Panc1 (cell line): Measurements from ENCODE around the gene FGD2. TPM values are rescaled to one million over a fixed set of nuclear protein-coding genes. Genes with fewer than 3 reads are reported as not detected.

Experiments
- ATAC-seq: fragments of 200-7000 bp; cut with Tn5 transposase; 2 replicates; pipeline ENCODE4 v1.9.1; 2020; ENCODE audit warnings: mild to moderate bottlenecking, moderate library complexity
- BruUV-seq: library from RNA; stranded (reverse); fragments of 400-500 nt; replicated peaks from 2 replicates; lab custom pipeline; 2021; lab: Mats Ljungman, UMichigan
- CTCF ChIA-PET: fragments of 300-600 bp; sonication (Branson Sonifier 250); formaldehyde crosslinking; loops from one replicate; lab custom pipeline; 2022; ENCODE audit warnings: antibody characterized with exemption; lab: Charles Lee
- POLR2A ChIA-PET: fragments of 300-600 bp; sonication (Branson Sonifier 250); formaldehyde crosslinking; loops from one replicate; lab custom pipeline; 2022; ENCODE audit warnings: antibody characterized with exemption; lab: Charles Lee
- DNase-seq: peaks from one replicate; pipeline ENCODE4 v3.0.0-alpha.2; 2010; ENCODE audit warnings: low read depth, low spot score
- H3K27ac ChIP-seq: 2 replicates; pipeline ENCODE4 v1.5.1; 2011; ENCODE audit warnings: mild to moderate bottlenecking, low read length, inconsistent platforms
- H3K27me3 ChIP-seq: fragments of 200-500 bp; sonication (Bioruptor generic); 2 replicates; pipeline ENCODE4 v1.6.0; 2014; ENCODE audit warnings: low read length, inconsistent platforms; ENCODE audit not compliant: control insufficient read depth, insufficient read depth
- H3K36me3 ChIP-seq: fragments of 200-500 bp; sonication (Bioruptor generic); 2 replicates; pipeline ENCODE4 v1.5.1; 2014; ENCODE audit warnings: inconsistent platforms, mild to moderate bottlenecking, low read length, moderate library complexity; ENCODE audit not compliant: control insufficient read depth, insufficient read depth
- H3K4me1 ChIP-seq: 2 replicates; pipeline ENCODE4 v1.5.1; 2011; ENCODE audit warnings: inconsistent platforms, mild to moderate bottlenecking, low read length, moderate library complexity; ENCODE audit not compliant: control insufficient read depth, insufficient read depth
- H3K4me3 ChIP-seq, 2 experiments: 2 replicates each; pipeline ENCODE4 v1.5.1; 2011 to 2012; ENCODE audit warnings: low read depth in 2 of 2, low read length in 2 of 2, mild to moderate bottlenecking in 2 of 2, inconsistent platforms in 1 of 2, moderate library complexity in 1 of 2
- H3K9me3 ChIP-seq: fragments of 200-500 bp; sonication (Bioruptor generic); 2 replicates; pipeline ENCODE4 v1.5.1; 2014; ENCODE audit warnings: low read depth, mild to moderate bottlenecking, inconsistent platforms, low read length, moderate library complexity; ENCODE audit not compliant: control insufficient read depth, insufficient read depth
- POLR2AphosphoS5 ChIP-seq: IDR thresholded peaks from 2 replicates; pipeline ENCODE4 v1.6.1; 2012; ENCODE audit warnings: mild to moderate bottlenecking, low read depth, low read length, moderate library complexity
- SIN3A ChIP-seq: IDR thresholded peaks from 2 replicates; pipeline ENCODE4 v1.6.1; 2012; ENCODE audit warnings: low read depth, mild to moderate bottlenecking, low read length, moderate library complexity, borderline replicate concordance; ENCODE audit not compliant: insufficient read depth
- TCF7L2 ChIP-seq: IDR thresholded peaks from 2 replicates; pipeline ENCODE4 v1.6.1; 2011; ENCODE audit warnings: mild to moderate bottlenecking, low read depth, low read length, inconsistent platforms
- in situ Hi-C: cut with HindIII; loops from 2 replicates; pipeline ENCODE4 v1.10.0; 2016; ENCODE audit warnings: low sequenced_read_pairs, low pct_unique_long_range_greater_than_20kb
- intact Hi-C: fragments of 100-400 bp; cut with micrococcal nuclease; formaldehyde crosslinking; loops from one replicate; pipeline ENCODE4 v1.10.0; 2022; ENCODE audit not compliant: unreplicated experiment
- total RNA-seq: library from RNA; stranded (reverse); gene quantifications from one replicate; pipeline ENCODE4 v1.2.1, GENCODE V29; 2021; ENCODE audit not compliant: unreplicated experiment
- TF ChIP-seq, protein P1 (sequence below): fragments of 450-650 bp; IDR thresholded peaks from 2 replicates; pipeline ENCODE4 v1.5.1; 2017; ENCODE audit warnings: mild to moderate bottlenecking
- TF ChIP-seq, protein P2 (sequence below), 2 experiments: IDR thresholded peaks; 2 replicates each; pipeline ENCODE4 v1.6.1; 2011 to 2012; ENCODE audit warnings: low read depth in 2 of 2, control low read depth in 1 of 2, low read length in 1 of 2, mild to moderate bottlenecking in 1 of 2, moderate library complexity in 1 of 2; ENCODE audit not compliant: insufficient read depth in 1 of 2

FGD2 gene
- total RNA-seq, 1 experiment from 2014 or later, result 0.10 TPM

DNA sequence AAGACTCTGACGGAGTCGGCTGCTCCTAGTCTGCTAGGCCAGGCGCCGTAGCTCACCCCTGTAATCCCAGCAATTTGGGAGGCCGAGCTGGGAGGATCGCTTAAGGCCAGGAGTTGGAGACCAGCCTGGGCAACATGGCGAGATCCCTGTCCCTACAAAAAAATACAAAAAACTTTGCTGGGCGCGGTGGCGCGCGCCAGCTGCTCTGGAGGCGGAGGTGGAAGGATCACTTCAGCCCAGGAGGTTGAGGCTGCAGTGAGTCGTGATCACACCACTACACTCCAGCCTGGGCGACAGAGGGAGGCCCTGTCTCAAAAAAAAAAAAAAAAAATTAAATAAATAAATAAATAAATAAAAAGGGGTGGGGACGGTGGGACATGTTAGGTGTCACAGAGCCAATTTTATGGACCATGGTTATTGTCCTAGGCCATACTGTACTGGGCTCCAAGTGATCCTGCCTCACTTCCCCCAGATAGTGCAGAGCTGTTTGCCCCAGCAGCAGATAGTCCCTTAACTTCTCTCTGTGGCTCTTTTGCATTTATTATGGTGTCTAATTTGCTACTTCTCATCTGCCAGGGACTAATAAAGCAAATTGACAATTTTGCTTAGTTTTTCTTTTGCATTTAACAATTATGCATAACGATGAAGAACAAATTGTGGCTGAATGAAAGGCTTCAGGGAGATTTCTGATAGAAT is 45.8 kb upstream of the FGD2 start:
- H3K9me3 ChIP-seq, result no peaks in the 10 kb centered on the region
- DNase-seq (no peak), ATAC-seq (no peak)
- H3K27me3 ChIP-seq, result no peaks in the 10 kb centered on the region
- POLR2A ChIA-PET, result no interaction called here
- no peak overlapping the region for H3K4me3 ChIP-seq
- BruUV-seq, result no TSS peak
- TF ChIP-seq SIN3A (no peak), POLR2AphosphoS5 (no peak), TCF7L2 (no peak)
- TF ChIP-seq, protein P1, sequence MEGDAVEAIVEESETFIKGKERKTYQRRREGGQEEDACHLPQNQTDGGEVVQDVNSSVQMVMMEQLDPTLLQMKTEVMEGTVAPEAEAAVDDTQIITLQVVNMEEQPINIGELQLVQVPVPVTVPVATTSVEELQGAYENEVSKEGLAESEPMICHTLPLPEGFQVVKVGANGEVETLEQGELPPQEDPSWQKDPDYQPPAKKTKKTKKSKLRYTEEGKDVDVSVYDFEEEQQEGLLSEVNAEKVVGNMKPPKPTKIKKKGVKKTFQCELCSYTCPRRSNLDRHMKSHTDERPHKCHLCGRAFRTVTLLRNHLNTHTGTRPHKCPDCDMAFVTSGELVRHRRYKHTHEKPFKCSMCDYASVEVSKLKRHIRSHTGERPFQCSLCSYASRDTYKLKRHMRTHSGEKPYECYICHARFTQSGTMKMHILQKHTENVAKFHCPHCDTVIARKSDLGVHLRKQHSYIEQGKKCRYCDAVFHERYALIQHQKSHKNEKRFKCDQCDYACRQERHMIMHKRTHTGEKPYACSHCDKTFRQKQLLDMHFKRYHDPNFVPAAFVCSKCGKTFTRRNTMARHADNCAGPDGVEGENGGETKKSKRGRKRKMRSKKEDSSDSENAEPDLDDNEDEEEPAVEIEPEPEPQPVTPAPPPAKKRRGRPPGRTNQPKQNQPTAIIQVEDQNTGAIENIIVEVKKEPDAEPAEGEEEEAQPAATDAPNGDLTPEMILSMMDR, result no peak
- TF ChIP-seq, protein P2, sequence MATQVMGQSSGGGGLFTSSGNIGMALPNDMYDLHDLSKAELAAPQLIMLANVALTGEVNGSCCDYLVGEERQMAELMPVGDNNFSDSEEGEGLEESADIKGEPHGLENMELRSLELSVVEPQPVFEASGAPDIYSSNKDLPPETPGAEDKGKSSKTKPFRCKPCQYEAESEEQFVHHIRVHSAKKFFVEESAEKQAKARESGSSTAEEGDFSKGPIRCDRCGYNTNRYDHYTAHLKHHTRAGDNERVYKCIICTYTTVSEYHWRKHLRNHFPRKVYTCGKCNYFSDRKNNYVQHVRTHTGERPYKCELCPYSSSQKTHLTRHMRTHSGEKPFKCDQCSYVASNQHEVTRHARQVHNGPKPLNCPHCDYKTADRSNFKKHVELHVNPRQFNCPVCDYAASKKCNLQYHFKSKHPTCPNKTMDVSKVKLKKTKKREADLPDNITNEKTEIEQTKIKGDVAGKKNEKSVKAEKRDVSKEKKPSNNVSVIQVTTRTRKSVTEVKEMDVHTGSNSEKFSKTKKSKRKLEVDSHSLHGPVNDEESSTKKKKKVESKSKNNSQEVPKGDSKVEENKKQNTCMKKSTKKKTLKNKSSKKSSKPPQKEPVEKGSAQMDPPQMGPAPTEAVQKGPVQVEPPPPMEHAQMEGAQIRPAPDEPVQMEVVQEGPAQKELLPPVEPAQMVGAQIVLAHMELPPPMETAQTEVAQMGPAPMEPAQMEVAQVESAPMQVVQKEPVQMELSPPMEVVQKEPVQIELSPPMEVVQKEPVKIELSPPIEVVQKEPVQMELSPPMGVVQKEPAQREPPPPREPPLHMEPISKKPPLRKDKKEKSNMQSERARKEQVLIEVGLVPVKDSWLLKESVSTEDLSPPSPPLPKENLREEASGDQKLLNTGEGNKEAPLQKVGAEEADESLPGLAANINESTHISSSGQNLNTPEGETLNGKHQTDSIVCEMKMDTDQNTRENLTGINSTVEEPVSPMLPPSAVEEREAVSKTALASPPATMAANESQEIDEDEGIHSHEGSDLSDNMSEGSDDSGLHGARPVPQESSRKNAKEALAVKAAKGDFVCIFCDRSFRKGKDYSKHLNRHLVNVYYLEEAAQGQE (IDR thresholded peaks at IDR 0.05; ENCODE audit: insufficient read depth in 1 of 2, low read depth in 2 of 2, low read length in 1 of 2), result no peak
- peaks cover 8% of the 10 kb centered on the region; the same call in 1 of the 2 replicates for H3K4me1 ChIP-seq
- no peaks in the 10 kb centered on the region for H3K36me3 ChIP-seq
- no peak overlapping the region for H3K27ac ChIP-seq
- in situ Hi-C loops (no loop called here), intact Hi-C loops (no loop called here)
- CTCF ChIA-PET, result no interaction called here

DNA sequence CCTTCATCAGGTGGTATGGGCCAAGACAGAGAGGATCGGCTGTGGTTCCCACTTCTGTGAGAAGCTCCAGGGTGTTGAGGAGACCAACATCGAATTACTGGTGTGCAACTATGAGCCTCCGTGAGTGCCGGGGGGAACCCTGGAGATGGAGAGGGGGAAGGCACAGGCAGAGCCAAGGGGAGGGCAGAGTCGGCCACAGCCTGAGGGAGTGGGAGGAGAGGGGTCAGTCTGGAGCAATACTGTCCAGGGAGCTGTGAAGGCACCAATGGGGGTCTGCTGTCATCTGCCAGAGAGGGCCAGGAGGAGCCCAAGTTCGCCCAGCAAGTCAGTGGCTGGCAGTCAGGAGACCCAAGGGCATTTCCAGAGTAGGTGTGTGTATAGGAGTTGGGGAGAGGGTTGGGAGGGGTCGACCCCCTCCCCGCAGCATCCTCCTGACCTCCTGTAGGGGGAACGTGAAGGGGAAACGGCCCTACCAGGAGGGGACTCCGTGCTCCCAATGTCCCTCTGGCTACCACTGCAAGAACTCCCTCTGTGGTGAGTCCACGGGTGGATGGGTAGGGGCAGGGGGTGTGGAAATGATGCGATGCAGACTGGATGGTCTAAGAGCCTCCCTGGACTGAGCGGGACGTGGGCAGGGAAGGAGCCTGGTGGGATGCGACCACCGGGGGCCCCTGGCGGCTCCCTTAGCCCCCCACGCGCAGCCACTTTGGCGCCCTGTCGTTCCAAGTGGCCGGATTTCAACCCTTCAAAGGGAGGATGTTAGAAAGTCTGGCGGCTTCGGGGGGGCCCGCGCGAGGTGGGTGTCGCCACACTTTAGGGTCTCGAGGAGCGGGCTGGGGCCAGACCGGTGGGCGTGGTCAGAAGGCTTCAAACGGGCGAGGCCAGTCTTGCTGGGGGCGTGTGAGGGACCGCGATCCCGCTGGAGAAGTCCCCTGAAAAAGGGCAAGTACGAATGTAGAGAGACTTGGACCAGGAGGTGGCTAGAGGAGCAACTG is 43.7 kb upstream of the FGD2 start:
- Histone ChIP-seq H3K27me3 (no peaks in the 10 kb centered on the region), H3K36me3 (no peaks in the 10 kb centered on the region), H3K4me3 (no peak overlapping the region), H3K4me1 (peaks cover 8% of the 10 kb centered on the region; the same call in 1 of the 2 replicates), H3K9me3 (no peaks in the 10 kb centered on the region), H3K27ac (no peak overlapping the region)
- ATAC-seq (no peak), DNase-seq (no peak)
- no TSS peak for BruUV-seq
- POLR2A ChIA-PET, result no interaction called here
- TF ChIP-seq TCF7L2, result no peak
- TF ChIP-seq, protein P1, result no peak
- no peak for TF ChIP-seq POLR2AphosphoS5
- no peak for TF ChIP-seq SIN3A
- TF ChIP-seq, protein P2 (IDR thresholded peaks at IDR 0.05; ENCODE audit: insufficient read depth in 1 of 2, low read depth in 2 of 2, low read length in 1 of 2), result no peak
- CTCF ChIA-PET, result no interaction called here
- intact Hi-C loops, result no loop called here
- in situ Hi-C loops, result no loop called here
